HK-2 (cell line): ENCODE data around the gene TMUB2.
A peak's percentile ranks its signal among the peaks of the same experiment; 100 is the strongest.

Experiments used
- DNase-seq: peaks from one replicate; pipeline ENCODE4 v3.0.0-alpha.2; 2018; ENCODE audit not compliant: unreplicated experiment

Gene TMUB2

GRCh38 chr17:44176671-44177501, 9.9 kb upstream of the TMUB2 start:
- DNase-seq, result no peak

- DNase-seq, result no peak
These were observed 9.1 kb upstream of the TMUB2 start for GRCh38 chr17:44177640-44178039.

GRCh38 chr17:44178133-44178532, 8.6 kb upstream of the TMUB2 start:
- DNase-seq, result no peak

- no peak for DNase-seq
These were observed 3.7 kb upstream of the TMUB2 start for GRCh38 chr17:44183024-44183423.

GRCh38 chr17:44184212-44184810, 2.5 kb upstream of the TMUB2 start:
- no peak for DNase-seq

- DNase-seq, result no peak
These were observed 543 bp downstream of the TMUB2 start for GRCh38 chr17:44187131-44187899.

GRCh38 chr17:44188576-44189403, 2.0 kb downstream of the TMUB2 start:
- DNase-seq, result no peak

GRCh38 chr17:44190481-44190880, 3.7 kb downstream of the TMUB2 start:
- no peak for DNase-seq

- no peak for DNase-seq
These were observed 4.6 kb downstream of the TMUB2 start for GRCh38 chr17:44191369-44191768.

- no peak for DNase-seq
These were observed 5.2 kb downstream of the TMUB2 start for GRCh38 chr17:44191941-44192496.

- no peak for DNase-seq
These were observed 6.0 kb downstream of the TMUB2 start for GRCh38 chr17:44192750-44193149.

- DNase-seq, result no peak
These were observed 6.7 kb downstream of the TMUB2 start for GRCh38 chr17:44193326-44194084.

- no peak for DNase-seq
These were observed 10.3 kb downstream of the TMUB2 start for GRCh38 chr17:44197107-44197506.

GRCh38 chr17:44197980-44198720, 11.4 kb downstream of the TMUB2 start:
- DNase-seq, result no peak

- DNase-seq, result peak; percentile 70
These were observed 12.2 kb downstream of the TMUB2 start for GRCh38 chr17:44198721-44199552.

- DNase-seq, result peak; percentile 99
These were observed 13.0 kb downstream of the TMUB2 start, which contains the start of gene ATXN7L3 for GRCh38 chr17:44199553-44200477. Gene ATXN7L3, minus strand, starts transcription at chr17:44199884. Its CDS starts 1,814 bp downstream, at chr17:44198070.

GRCh38 chr17:44200478-44201155, 13.8 kb downstream of the TMUB2 start:
- DNase-seq, result no peak
